Activated naive CD4-positive, alpha-beta T cell treated with Interleukin-2 at 50 U/mL for 16 hours (primary cell): Measurements from ENCODE around the gene SHOC2.

Source experiments
- DNase-seq: peaks from one replicate; pipeline ENCODE4 v3.0.0-alpha.2; 2020

The SHOC2 gene

GRCh38 chr10:110919349-110919931 lies at the start of gene SHOC2:
TSS of gene SHOC2 (plus strand) at chr10:110919604. CDS start at chr10:110964359, 44,755 bp downstream.
- DNase-seq, result peak; percentile 99

GRCh38 chr10:110870823-110871297 lies 48.5 kb upstream of the SHOC2 start:
- DNase-seq, result no peak

GRCh38 chr10:110871298-110872084 lies 47.9 kb upstream of the SHOC2 start, which contains the start of gene PDCD4:
TSS of gene PDCD4 (plus strand) at chr10:110871928. CDS start at chr10:110876028, 4,100 bp downstream.
- DNase-seq, result peak; percentile 96

- peak; percentile 80 for DNase-seq
Measured at GRCh38 chr10:110872145-110872983, 47.0 kb upstream of the SHOC2 start.

DNA sequence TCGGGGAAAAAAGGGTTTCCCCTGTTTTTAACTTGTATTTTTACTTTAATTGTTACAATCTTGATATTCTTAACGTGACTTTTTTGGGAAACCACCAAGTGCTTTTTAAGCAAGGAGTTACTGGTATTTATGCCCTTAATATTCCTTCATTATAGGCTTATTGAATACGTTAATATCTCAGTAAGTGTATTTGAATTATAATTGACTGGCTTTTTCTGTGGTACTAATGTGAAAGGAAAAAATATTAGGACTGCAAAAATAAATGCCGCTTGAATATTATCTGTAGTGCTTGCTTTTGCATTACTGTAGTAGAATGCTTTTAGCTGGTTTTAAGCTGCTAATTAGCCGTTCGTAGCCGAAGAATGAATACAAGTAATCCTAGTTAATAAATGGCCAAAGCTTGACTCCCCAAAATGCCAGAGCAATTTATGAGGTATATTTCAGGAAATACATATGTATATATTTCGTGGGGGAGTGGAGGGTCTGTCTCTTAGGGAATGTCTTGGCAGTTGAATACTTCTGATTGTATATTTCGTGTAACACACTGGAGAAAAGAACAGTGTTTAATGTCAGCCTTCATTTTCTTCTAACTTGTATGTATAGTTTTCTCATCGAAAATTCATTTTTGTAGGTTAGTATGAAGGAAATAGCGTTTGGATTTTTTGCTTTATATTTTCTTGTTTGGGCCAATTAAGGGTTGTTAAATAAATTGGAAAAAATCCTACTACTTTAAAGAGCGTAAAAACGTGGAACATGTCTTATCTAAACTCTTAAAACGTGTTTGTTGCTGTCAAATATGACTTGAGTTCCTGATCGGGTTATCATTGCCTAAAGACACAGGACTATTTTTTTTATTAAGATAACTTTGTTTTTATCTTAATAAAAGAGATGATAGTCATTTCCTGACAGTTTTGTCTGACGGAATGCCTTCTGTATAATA lies 46.1 kb upstream of the SHOC2 start:
- no peak for DNase-seq

- DNase-seq, result no peak
Measured at GRCh38 chr10:110873951-110874350, 45.5 kb upstream of the SHOC2 start.

- DNase-seq, result no peak
Measured at GRCh38 chr10:110876000-110876399, 43.4 kb upstream of the SHOC2 start.

DNA sequence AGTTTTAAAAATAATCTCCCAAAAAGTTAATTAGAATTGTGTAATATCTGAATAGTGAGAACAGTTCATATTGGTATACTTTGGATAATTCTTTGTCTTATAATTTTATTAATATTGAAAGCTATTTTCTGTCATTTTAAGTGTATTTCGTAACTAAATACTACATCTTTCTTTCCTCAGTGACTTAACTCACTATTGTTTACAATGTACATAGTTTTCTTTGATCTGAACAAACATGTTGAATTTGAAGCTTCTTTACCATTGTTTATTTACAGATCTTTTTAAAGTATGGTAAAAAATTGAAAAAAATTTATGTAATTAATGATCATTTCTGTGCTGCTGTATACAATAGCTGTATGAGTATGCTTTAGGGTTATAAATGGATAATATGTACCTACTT lies 42.6 kb upstream of the SHOC2 start:
- DNase-seq, result no peak

DNA sequence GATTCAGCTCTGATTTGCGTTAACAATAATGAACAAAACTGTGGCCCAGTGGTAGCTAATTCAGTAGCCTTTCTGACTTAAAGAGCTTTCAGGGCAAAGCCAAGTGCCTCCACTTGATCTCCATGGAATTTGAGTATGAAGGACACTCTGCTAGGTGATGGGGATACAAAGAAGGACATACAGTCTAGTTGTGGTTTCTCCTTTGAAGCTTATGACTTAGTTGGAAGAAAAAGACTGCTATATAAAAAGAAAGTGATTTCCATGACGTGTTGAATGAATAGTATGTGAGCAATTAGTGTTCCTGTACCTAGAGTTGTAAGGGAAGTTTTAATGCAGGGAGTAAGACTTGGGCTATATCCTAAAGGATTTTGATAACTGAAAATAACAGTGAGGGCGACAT lies 39.4 kb upstream of the SHOC2 start:
- no peak for DNase-seq

DNA sequence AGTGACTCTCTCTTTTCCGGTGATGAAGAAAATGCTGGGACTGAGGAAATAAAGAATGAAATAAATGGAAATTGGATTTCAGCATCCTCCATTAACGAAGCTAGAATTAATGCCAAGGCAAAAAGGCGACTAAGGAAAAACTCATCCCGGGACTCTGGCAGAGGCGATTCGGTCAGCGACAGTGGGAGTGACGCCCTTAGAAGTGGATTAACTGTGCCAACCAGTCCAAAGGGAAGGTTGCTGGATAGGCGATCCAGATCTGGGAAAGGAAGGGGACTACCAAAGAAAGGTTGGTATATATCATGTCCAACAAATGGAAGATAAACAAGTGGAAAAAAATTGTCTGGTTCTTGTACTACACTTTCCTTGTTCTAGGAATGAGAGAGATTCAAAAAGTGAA lies 38.2 kb upstream of the SHOC2 start:
- no peak for DNase-seq

- no peak for DNase-seq
Measured at GRCh38 chr10:110881905-110882304, 37.5 kb upstream of the SHOC2 start.

DNA sequence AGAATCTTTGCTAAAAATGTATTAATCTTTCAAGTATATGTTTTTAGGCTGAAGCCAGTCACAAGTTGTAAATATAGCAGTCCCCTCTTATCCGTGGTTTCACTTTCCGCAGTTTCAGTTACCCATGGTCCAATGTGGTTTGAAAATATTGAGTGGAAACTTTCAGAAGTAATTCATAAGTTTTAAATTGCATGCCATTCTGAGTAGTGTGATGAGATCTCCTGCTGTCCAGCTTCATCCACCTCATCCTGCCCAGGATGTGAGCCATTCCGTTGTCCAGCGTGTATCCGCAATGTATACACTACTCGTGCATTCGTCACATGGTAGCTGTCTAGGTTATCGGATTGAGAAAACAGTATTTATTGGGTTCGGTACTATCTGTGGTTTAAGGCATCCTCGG lies 35.5 kb upstream of the SHOC2 start:
- no peak for DNase-seq

GRCh38 chr10:110885932-110886674 lies 33.3 kb upstream of the SHOC2 start:
- DNase-seq, result no peak

GRCh38 chr10:110887560-110887959 lies 31.8 kb upstream of the SHOC2 start:
- no peak for DNase-seq

- no peak for DNase-seq
Measured at GRCh38 chr10:110892602-110893288, 26.7 kb upstream of the SHOC2 start.

GRCh38 chr10:110893559-110894179 lies 25.7 kb upstream of the SHOC2 start:
- DNase-seq, result no peak

DNA sequence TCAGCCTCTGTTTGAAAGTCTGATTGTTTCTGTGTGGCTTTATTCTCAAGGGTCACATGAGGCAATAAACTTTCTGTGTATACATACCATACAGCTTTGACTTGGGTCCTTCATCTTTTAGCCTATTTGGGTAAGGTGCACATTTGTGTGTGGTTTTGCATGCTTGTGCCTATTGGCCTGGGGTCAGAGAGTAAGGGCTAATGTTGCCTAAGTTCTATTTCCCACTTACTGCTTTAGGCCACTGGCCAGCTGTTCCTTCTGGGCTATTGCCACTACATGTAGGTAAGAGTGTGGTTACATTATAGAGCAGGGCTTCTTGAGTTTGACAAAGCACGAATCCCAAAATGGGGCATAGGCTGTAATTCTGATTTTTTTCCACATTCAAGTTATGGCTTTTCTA lies 22.2 kb upstream of the SHOC2 start:
- DNase-seq, result no peak

- DNase-seq, result no peak
Measured at GRCh38 chr10:110898391-110898790, 21.0 kb upstream of the SHOC2 start.

- no peak for DNase-seq
Measured at GRCh38 chr10:110900983-110901382, 18.4 kb upstream of the SHOC2 start.
